Brain pericyte (primary cell): ENCODE measurements around the gene METAP1.
A peak's percentile ranks its signal among the peaks of the same experiment; 100 is the strongest.
"Not testable (repeated sequence)": the region's sequence is repeated elsewhere in the genome, so short reads cannot be mapped to it uniquely, and the experiment has no call there.

Source experiments
- DNase-seq: peaks from one replicate; pipeline ENCODE4 v3.0.0-alpha.2; 2012; ENCODE audit warnings: low read depth, low spot score

Gene METAP1

DNA sequence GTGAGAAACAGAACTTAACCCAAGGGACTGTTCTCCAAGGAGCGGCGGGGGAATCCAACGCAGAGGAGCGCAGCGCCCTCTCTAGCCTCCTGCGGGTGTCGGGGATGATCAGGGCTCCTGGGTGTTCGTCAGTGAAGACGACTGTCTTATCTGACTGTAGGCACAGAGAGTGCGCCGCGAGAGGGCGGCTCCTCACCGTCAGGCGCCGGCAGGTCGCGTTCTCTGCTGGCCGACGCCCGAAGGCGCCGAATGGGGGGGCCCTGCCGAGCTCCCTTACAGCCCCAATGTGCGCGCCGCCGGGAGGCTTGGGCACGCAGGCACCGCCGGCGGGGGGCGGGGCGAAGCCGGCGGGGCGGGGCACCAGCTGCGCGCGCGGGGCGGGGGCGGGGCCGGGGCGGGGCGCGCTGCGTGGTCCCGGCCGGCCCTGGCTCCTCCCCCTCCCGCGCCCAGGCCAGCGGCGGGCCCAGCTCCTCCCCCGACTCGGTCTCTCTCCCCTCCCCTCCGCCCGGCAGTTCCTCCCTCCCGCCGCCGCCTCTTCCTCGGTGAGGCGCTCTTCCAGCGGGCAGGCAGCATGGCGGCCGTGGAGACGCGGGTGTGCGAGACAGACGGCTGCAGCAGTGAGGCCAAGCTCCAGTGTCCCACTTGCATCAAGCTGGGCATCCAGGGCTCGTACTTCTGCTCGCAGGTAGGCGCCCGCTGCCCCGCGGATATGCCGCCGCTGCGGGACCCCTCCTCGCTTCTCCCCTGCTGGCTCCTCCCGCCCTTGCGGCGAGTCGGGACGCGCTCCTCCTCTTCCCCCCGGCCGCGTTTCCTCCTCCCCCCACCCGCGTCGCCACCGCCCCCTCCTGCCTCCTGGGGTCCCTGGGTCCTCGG, at the start of gene METAP1:
TSS of gene METAP1 (plus strand) at position 539 of the 873 bp plus-strand sequence. CDS start at position 572, 33 bp downstream.
- DNase-seq, result peak; percentile 71

GRCh38 chr4:98946359-98946758, 49.2 kb upstream of the METAP1 start:
- no peak for DNase-seq

GRCh38 chr4:98950925-98951324, 44.6 kb upstream of the METAP1 start:
- DNase-seq, result no peak

DNA sequence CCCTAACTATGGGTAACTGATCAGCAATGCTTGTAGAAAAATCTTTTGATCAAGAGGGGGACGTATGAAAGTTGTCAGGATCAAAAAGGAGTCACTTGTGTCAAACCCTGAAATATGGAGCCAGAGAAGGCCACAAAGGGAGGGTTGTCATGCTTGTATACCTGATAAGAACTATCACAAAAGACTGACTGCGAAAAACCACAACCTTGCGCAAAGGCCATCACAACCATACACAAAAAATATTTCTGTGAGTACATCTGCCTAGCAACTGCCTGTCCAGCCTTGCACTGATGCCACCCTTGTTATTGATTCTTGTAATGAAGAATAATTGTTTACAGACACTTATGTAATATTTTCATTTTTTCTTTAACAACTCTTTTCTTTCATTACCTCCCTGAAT, 43.8 kb upstream of the METAP1 start:
- DNase-seq, result no peak

- DNase-seq, result no peak
Measured at GRCh38 chr4:98955229-98955628, 40.3 kb upstream of the METAP1 start.

GRCh38 chr4:98958065-98958464, 37.5 kb upstream of the METAP1 start:
- DNase-seq, result no peak

GRCh38 chr4:98959411-98959810, 36.1 kb upstream of the METAP1 start:
- no peak for DNase-seq

- DNase-seq, result no peak
Measured at GRCh38 chr4:98961770-98962169, 33.8 kb upstream of the METAP1 start.

- DNase-seq, result no peak
Measured at GRCh38 chr4:98963538-98964433, 31.7 kb upstream of the METAP1 start.

- DNase-seq, result no peak
Measured at GRCh38 chr4:98966926-98967325, 28.6 kb upstream of the METAP1 start.

DNA sequence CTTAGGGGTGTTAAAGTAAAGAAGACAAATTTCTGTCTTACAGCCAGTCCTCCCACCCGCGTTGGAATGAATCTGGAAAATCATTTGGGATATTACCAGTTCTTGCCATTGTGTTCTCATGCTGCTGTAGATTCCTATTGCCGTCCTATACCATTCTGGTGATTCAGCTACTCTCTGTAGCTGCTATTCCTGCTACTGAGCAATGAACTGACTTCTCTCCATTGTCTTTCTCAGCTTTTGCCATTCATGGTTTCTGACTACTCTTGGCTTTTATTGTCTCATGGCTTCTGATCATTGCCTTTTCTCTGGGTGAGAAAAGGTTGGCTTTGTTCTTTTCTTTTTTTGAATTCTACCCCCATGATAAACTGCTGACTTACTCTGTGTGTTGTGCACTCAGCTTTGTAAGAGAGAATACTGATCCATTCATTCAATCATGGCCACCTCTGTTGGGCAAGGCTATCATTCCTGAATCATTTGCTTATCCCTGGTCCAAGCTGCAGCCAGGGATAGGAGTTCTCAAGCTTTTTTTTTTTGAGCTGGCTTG, 27.7 kb upstream of the METAP1 start:
- DNase-seq, result no peak

DNA sequence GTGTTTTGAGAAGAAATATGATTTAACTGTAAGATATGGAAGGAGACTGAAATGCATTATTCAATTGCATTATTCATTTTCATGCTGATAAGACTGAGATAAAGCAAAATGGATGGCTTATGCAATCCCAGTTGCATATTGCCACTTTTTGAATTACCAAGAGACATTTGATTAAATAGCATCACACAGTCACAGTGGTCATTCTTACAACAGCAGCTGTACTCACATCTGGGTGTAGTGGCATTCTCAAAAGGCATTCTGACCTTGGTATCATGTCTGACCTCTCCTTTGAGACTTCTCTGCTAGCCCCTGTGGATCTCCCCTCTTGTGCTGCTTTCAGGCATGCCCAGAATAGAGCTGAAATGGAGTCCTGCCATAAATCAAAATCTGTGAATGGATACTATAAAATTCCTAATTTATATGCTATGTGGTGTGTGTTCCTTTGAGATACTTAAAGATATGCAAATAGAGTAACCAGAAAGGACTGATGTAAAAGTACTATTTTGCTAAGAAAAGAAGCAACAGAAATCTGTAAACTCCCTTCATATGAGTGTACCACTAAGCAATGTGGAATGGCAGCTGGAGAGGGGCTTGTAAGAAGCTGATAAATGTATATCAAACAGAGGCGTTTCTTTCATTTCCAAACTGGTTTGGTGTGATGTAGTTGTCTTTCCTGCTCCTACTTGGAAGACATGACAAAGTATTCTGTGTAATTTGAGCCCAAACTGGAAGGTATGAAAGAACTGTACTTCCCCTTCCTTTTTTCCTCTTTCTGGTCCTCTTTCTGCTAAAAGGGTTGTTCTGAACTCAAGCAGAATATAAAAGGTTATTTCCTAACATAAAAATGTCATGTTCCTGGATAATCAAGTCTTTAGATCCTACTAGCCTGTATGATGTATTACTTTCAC, 25.4 kb upstream of the METAP1 start:
- DNase-seq, result no peak

DNA sequence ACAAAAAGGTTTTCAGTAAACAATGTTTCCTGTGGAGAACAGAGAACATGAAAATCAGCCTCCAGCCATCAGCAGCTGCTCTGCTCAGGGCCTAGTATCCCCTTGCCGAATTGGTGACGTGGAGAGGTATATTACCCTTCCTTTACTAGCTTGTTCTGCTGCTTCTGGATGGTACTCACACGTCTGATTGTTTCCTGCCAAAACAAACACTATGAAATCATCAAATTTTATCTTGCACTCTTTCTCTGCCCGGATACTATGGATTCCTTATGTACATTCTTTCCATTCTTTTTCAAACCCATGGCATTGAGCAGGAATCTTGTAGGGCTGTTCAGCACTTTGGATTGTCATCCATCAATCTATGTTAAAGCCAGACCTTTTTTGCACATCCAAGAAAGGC, 18.8 kb upstream of the METAP1 start:
- no peak for DNase-seq

DNA sequence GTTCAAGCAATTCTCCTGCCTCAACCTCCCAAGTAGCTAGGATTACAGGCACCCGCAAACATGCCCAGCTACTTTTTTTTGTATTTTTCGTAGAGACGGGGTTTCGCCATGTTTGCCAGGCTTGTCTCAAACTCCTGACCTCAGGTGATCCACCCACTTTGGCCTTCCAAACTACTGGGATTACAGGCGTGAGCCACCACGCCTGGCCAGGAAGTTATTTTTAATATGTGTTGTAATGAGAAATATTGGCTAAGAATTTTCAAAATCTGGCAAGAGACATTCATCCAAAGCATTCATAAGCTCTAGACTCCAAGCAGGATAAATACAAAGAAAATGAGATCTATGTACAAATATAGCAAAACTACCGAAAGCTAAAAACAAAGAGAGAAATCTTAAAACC, 18.0 kb upstream of the METAP1 start:
- no peak for DNase-seq

- DNase-seq, result no peak
Measured at GRCh38 chr4:98987720-98988119, 7.8 kb upstream of the METAP1 start.

DNA sequence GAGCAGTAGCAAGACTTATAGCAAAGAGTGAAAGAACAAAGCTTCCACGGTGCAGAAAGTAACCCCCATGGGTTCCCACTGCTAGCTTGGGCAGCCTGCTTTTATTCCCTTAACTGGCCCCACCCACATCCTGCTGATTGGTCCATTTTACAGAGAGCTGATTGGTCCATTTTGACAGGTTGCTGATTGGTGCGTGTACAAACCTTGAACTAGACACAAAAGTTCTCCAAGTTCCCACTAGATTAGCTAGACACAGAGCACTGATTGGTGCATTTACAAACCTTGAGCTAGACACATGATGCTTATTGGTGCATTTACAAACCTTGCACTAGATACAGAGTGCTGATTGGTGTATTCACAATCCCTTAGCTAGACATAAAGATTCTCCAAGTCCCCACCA, 2.7 kb upstream of the METAP1 start:
- DNase-seq, result not testable (repeated sequence)

- no peak for DNase-seq
Measured at GRCh38 chr4:98993419-98994071, 2.0 kb upstream of the METAP1 start.

DNA sequence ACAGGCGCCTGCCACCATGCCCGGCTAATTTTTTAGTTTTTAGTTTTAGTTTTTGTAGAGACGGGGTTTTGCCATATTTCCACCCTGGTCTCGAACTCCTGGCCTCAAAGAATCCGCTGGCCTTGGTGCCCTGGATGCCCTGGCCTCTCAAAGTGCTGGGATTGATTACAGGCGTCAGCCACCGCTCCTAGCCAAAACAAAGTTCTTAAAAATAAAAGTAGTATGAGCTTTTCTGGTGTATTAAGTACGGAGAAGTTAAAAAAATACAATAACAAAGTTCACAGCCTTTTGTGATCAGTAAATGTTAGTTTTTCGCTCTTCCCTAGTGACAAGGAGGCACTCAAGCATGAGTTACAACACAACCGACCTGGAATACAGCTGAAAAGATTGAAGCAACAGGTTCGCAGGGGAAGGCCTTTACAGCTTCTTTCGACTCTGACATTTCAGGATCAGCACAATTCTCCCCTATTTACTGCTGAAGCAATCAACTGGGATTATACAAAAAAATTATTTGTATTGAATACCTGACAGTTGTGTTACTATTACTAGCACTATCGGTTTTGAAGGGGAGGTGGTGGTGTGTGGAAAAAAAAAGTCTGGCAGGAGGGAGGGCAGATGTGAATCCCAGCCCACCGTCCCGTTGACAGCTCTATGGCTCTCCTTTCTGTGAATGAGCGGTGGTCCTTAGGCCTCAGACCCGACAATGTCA, 893 bp upstream of the METAP1 start:
- DNase-seq, result no peak

DNA sequence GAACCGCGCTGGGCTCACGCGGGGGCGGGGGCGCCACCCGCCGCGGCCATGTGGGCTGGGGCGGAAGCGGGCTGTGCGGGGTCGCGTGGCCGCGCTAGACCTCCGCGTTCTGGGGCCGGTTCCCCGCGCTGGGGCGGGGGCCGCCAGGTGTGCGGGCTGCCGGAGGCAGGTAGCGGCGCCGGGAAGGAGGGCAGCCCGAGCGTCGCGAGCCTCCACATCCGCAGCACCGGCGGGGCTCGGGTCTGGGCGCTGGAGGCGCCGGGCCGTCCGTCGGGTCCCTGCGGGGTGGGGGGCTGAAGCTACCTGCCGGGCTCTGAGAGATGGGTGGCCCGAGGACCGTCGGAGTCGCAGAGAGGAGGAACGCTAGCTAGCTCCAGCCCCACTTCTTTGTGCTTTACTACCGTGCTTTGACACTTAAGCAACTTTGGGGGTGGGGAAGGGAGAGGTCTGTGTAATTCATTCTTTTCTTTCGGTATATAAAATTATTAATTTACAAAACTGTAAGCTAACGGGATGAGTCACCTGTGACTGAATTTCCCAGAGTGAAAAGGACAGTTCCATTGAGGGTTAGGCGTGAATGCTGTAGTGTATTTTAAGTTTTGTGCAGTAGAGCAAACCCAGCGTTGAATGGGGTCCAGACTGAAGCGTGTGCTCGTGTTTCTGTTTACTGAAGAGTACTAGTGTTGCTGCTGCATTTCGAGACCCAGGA, 689 bp downstream of the METAP1 start:
- DNase-seq, result no peak

GRCh38 chr4:98996765-98997068, 1.2 kb downstream of the METAP1 start:
- no peak for DNase-seq
